ENCODE data around the gene SPATA46.

DNA sequence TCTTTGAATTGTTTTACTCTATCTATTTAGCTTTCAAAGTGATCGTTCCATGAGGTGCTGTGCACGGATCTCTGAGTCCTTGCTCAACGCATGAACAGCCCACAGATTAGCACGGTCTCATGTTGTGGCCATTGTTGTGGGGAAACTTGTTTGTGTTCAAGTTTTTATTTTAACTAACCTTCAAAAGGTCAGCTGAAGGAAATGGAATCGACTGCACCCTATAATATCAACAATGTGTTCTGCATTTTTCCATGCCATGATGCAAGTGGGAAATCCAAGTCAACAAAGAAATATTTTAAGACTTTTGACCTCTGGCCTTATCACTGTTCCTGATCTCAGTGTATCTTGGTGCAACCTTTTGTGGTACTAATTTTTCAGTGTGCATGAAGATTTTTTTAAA is 29.1 kb upstream of the SPATA46 start:
- TF ChIP-seq CTCF (conservative IDR thresholded peaks at IDR 0.05; ENCODE audit: low read length) (no peak), EZH2phosphoT487 (IDR thresholded peaks at IDR 0.05; ENCODE audit: borderline replicate concordance, low read depth, low read length) (no peak)
